HAP-1 (cell line): Measurements from ENCODE around the gene CPN2.

ENCODE experiments used
- DNase-seq, 2 experiments: peaks; one replicate each; pipeline ENCODE4 v3.0.0-alpha.2; 2016 to 2020; ENCODE audit warnings: low spot score in 2 of 2
- H3K27me3 ChIP-seq: fragments of 250-450 bp; sonication (Bioruptor Pico); 2 replicates; pipeline ENCODE4 v1.5.1; 2020; ENCODE audit warnings: low read depth, mild to moderate bottlenecking, moderate library complexity
- H3K36me3 ChIP-seq: fragments of 250-450 bp; sonication (Bioruptor Pico); replicated peaks from 2 replicates; pipeline ENCODE4 v1.5.1; 2020; ENCODE audit warnings: mild to moderate bottlenecking
- H3K4me1 ChIP-seq: fragments of 250-450 bp; sonication (Bioruptor Pico); 2 replicates; pipeline ENCODE4 v1.5.1; 2020; ENCODE audit warnings: mild to moderate bottlenecking
- H3K4me3 ChIP-seq: fragments of 250-450 bp; sonication (Bioruptor Pico); 2 replicates; pipeline ENCODE4 v1.5.1; 2020; ENCODE audit warnings: mild to moderate bottlenecking, moderate library complexity
- H3K9me3 ChIP-seq: fragments of 250-450 bp; sonication (Bioruptor Pico); 2 replicates; pipeline ENCODE4 v1.5.1; 2020; ENCODE audit warnings: mild to moderate bottlenecking, moderate library complexity
- in situ Hi-C: fragments of 300-500 bp; cut with MboI; formaldehyde crosslinking; loops from 3 replicates; pipeline ENCODE4 v1.14.3; 2020; ENCODE audit warnings: low sequenced_read_pairs, inconsistent platforms, mixed read lengths

Gene CPN2

DNA sequence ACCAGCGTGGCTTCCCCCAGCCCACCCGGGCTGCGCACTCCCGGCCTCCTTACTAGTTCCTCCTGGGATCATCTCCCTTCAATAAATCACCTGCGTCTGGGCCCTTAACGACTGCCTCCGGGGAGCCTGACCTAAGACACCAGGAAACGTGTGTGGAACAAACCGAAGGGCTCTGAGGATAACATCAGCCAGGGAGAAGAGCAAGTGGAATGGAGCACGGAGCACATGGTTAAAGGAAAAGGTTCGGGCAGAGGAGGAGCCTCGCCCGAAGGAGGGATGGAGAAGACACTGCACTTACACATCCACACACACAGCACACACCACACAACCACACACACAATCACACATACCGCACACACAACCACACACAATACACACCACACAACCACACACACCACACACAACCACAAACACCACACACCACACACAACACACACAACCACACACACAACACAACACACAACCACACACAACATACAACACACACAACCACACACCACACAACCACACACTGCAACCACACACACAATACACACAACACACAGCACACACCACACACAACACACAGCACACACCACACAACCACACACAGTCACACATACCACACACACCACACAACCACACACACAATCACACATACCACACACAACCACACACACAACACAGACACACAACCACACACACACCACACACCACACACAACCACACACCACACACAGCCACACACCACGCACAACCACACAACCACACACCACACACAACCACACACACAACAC, 24.7 kb downstream of the CPN2 start:
- H3K4me3 ChIP-seq: no peak overlapping the region
- H3K4me1 ChIP-seq: peaks cover 11% of the 10 kb centered on the region
- H3K27me3 ChIP-seq: no peaks in the 10 kb centered on the region
- DNase-seq: peak in 1 of 2 experiments; percentile 43
- in situ Hi-C loops: loop anchor here (25.0 kb wide), 1 partner anchor 936 kb away; the partner anchor contains the start of gene XXYLT1
- no peaks in the 10 kb centered on the region for H3K36me3 ChIP-seq
- no peaks in the 10 kb centered on the region for H3K9me3 ChIP-seq

DNA sequence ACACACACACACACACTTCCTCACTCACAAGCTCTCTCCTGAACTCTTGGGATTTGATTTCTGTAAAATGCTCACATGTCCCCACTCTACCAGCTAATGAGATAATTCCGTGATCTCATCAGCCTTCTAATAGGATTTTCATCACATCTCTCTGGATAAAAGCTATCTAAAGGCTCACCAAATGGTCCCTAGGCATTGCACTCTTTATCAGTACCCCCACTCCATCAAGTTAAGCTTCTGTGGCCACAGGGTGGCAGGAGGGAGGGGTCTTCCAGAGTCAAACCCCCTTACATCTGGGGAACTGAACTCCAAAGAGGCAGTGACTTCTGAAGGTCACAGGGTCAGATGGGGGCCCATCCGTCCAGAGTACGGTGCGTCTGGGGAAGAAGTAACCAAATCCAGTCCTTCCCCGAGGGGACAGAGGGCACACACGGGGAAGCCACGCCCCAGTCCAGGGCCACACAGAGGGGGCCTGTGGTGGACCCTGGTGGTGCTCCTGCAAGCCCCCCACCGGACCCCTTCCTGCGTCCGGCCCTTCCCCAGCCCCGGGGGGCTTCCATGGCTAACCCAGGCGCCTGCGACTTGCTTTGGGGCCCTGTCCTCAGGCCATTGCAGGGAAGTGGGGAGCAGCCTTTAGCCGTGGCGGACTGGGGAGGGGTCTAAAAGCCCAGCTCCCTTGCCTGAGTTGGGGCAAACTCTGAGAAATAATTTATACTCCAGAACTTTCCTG, 25.5 kb downstream of the CPN2 start:
- no peaks in the 10 kb centered on the region for H3K27me3 ChIP-seq
- DNase-seq: no peak
- in situ Hi-C loops: loop anchor here (25.0 kb wide), 1 partner anchor 937 kb away; the partner anchor contains the start of gene XXYLT1

DNA sequence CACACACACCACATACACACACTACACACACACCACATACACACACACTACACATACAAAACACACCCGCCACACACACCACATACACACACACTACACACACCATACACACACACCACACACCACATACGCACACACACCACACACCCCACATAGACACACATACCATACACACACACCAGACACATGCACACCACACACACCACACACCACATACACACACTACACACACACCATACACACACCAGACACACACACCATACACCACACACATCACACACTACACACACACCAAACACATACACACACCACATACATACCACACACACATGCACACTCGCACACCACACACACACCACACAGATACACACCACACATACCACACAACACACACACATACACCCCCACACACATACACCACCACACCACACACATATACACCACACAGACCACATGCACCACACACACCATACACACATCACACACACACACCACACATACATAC, 26.3 kb downstream of the CPN2 start:
- H3K36me3 ChIP-seq: no peaks in the 10 kb centered on the region
- no peaks in the 10 kb centered on the region for H3K9me3 ChIP-seq
- in situ Hi-C loops: loop anchor here (25.0 kb wide), 3 partner anchors 363 to 937 kb away; partner anchors contain the start of gene XXYLT1
- no peaks in the 10 kb centered on the region for H3K27me3 ChIP-seq
- no peak for DNase-seq
- H3K4me3 ChIP-seq: no peak overlapping the region
- peaks cover 11% of the 10 kb centered on the region for H3K4me1 ChIP-seq

More for the DNA sequence above, 25.5 kb downstream of the CPN2 start:
- Histone ChIP-seq H3K9me3 (no peaks in the 10 kb centered on the region), H3K36me3 (no peaks in the 10 kb centered on the region), H3K4me3 (no peak overlapping the region), H3K4me1 (peaks cover 11% of the 10 kb centered on the region)

DNA sequence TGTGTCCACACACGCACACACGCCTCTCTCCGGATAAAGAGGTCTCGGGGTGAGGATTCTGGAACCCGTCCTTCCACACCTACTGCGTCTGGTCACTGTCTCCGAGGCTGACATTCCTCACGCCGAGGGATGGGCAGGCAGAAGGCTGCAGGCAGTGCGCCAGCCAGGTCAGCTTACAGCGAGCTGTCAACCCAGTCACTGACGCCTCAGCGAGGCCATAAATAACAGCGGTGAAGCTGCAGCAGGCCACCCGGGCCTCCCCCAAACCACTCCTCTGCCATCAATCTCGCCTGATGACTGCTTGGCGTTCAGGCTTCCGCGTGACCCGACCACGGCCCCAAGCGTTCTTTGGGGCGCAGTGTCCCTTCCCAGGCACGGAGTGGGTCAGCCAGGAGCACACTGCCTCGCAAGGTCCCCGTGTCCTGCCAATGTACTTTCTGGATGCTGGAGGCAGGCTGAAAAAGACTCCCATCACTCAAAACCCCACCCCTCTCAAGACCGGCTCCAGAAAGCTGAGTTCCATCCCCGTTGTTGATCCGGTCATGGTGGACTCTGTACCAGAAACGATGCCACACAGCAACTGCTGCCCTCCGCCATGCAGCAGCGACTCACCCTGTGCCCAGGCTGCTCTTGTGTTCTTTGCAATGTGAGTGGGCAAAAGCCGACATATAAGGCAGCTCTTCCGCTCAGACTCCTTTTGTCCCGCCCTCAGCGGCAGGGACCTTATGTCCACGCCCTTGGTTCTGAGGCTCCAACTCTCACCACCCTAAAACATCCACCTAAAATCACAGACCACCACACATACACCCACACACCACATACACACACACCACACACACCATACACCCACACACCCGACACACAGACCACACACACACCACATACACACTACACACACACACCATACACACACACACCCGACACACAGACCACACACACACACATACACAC, 27.1 kb downstream of the CPN2 start:
- in situ Hi-C loops: loop anchor here (25.0 kb wide), 2 partner anchors 362 to 662 kb away; no protein-coding TSS in a partner anchor
- Histone ChIP-seq H3K27me3 (no peaks in the 10 kb centered on the region), H3K4me1 (peaks cover 11% of the 10 kb centered on the region), H3K4me3 (peak overlapping the region; percentile 19), H3K9me3 (peaks cover 3% of the 10 kb centered on the region; the same call in 1 of the 2 replicates), H3K36me3 (no peaks in the 10 kb centered on the region)
- peak; percentile 70 to 84 for DNase-seq

DNA sequence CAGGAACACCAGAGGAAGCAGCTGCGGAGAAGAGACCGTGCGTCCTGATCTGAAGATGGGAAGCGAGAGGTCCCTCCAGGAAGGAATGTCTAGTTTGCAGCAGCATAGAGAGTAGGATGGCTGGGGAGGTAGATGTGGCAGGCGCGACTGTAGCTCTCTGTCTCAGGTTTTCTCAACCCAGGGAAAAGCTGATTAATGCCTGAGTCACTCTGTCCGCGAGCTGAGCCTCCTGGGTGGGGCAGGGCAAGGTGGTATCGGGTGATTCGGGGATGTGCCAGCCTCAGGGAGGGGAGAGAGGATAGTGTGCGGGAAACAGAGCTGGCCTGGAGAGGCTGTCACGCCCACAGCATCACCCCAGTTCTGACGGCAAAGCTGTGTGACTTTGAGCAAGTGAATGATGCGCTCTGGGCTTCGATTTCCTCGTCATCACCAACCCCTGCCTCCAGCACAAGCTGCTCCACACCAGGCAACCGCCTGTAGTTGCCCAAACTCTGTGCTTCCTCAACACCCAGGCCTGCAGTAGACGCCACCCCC, 28.4 kb downstream of the CPN2 start:
- in situ Hi-C loops: loop anchor here (25.0 kb wide), 2 partner anchors 360 to 660 kb away; no protein-coding TSS in a partner anchor
- H3K9me3 ChIP-seq: peaks cover 9% of the 10 kb centered on the region
- H3K27me3 ChIP-seq: no peaks in the 10 kb centered on the region
- DNase-seq: no peak
- peaks cover 16% of the 10 kb centered on the region for H3K4me1 ChIP-seq
- H3K4me3 ChIP-seq: no peak overlapping the region
- no peaks in the 10 kb centered on the region for H3K36me3 ChIP-seq

DNA sequence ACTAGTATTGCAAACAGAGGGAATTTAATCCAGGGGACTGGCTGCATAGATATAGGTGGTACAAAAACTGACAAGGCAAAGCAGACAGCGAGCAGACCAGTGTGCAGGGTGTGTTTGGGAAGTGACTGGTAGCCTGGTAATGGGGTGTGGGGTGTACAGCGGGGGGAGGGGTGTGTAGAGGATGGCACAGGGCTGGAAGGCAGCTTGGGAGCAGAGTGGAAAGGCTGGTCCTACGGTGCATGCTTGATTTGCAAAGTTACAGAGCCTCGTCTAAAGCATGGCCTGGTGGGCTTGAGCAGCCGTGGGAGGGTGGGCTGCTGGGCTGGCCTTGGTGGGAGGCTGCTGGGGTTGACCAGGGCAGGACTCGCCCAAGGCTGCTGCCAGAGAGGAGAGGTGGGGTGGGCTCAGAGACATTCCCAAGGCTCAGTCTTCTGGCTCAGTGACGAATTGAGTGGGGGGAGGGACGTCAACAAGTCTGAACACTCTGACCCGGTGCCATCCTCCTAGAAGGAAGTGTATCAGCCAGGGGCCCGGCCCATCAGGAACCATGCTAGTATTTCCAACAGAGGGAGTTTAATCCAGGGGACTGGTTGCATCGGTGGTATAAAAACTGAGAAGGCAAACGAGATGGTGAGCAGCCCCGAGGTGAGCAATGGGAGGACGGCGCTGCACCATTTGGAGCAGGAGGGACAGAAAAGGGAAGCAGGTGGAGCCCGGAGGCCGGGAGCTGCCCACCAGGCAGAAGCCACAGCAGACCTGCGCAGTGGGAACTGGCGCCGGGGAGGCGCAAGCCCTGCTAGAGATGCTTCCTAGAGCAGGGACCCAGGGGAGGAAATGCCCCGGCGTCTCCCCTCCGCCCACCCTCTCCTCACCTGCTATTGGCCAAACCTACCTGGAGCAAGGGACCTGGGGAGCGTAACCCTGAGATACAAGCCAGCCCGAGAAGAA, 29.2 kb downstream of the CPN2 start:
- H3K9me3 ChIP-seq: peaks cover 9% of the 10 kb centered on the region
- H3K27me3 ChIP-seq: no peaks in the 10 kb centered on the region
- DNase-seq: no peak
- in situ Hi-C loops: loop anchor here (25.0 kb wide), 2 partner anchors 360 to 660 kb away; no protein-coding TSS in a partner anchor
- peaks cover 16% of the 10 kb centered on the region for H3K4me1 ChIP-seq
- no peak overlapping the region for H3K4me3 ChIP-seq
- H3K36me3 ChIP-seq: no peaks in the 10 kb centered on the region

DNA sequence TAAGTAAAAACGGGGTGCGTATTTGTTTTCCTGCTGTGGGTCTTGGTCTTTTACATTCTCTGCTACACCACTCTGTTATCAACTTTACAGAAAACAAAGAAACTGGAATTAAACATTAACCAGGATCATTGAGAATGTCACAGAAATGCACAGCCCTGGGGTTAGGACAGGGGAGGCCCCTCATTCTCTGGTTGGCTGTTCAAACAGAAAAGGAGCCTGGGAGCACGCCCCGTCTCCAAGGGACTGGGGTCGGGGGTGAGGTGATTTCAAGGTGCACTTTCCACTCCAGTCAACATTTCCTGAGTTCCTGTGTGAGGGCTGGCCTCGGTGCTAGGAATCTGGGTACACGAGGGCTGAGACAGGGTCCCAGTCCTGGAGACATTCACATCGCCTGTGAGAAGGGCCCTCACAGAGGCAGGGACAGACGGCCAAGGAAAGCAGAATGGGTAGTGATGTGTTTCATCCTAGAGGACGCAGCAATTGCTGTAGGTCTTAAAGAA, 30.3 kb downstream of the CPN2 start:
- in situ Hi-C loops: loop anchor here (25.0 kb wide), 2 partner anchors 358 to 658 kb away; no protein-coding TSS in a partner anchor
- H3K4me3 ChIP-seq: no peak overlapping the region
- peaks cover 18% of the 10 kb centered on the region for H3K4me1 ChIP-seq
- H3K27me3 ChIP-seq: no peaks in the 10 kb centered on the region
- peaks cover 9% of the 10 kb centered on the region for H3K9me3 ChIP-seq
- no peak for DNase-seq
- no peaks in the 10 kb centered on the region for H3K36me3 ChIP-seq

DNA sequence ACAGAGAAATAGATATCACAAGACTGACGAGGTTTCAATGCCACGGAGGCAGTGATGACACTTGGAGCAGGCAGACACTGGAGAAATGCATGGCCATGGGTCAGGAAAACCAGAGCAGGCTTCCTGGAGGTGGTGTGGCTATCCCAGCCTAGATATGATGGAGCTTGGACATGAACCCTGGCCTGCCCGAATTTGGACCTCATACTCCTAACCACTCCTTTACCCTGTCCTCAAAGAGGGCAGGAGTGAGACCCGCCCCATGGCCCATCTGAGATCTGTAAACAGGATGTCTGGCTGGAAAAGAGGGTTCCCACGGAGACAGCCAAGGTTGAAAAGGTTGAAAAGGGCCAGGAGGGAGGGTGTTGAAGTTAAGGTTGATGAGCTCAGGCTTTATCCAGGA, 31.0 kb downstream of the CPN2 start:
- H3K36me3 ChIP-seq: no peaks in the 10 kb centered on the region
- H3K4me1 ChIP-seq: peaks cover 23% of the 10 kb centered on the region
- DNase-seq: no peak
- H3K9me3 ChIP-seq: peaks cover 9% of the 10 kb centered on the region
- no peaks in the 10 kb centered on the region for H3K27me3 ChIP-seq
- in situ Hi-C loops: loop anchor here (25.0 kb wide), 2 partner anchors 358 to 658 kb away; no protein-coding TSS in a partner anchor
- H3K4me3 ChIP-seq: no peak overlapping the region

DNA sequence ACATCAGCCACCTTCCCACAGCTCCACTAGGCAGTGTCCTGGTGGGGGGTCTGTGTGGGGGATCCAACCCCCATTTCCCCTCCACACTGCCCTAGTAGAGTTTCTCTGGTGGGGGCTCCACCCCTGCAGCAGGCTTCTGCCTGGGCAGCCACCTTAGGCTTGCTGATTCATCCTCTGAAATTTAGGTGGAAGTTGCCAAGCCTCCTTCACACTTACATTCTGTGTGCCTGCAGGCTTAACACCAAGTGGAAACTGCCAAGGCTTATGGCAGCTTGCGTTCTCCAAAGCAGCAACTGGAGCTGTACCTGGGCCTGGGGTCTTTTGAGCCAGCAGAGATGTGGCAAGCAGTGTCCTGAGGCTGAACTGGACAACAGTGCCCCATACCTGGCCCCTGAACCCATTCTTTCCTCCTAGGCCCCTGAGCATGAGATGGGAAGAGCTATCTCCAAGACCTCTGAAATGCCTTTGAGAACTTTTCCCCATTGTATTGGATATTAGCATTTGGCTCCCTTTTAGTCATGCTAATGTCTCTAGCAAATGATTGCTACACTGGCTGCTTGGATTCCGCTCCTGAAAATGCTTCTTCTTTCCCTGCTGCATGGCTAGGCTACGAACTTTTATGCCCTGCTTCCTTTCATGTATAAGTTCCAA, 32.5 kb downstream of the CPN2 start:
- H3K9me3 ChIP-seq: peaks cover 9% of the 10 kb centered on the region
- H3K4me1 ChIP-seq: peaks cover 17% of the 10 kb centered on the region
- peak in 1 of 2 experiments; percentile 22 for DNase-seq
- no peaks in the 10 kb centered on the region for H3K27me3 ChIP-seq
- in situ Hi-C loops: loop anchor here (5.0 to 25.0 kb wide), 4 partner anchors 184 to 656 kb away; partner anchors contain the start of gene HES1
- H3K4me3 ChIP-seq: no peak overlapping the region
- H3K36me3 ChIP-seq: no peaks in the 10 kb centered on the region

DNA sequence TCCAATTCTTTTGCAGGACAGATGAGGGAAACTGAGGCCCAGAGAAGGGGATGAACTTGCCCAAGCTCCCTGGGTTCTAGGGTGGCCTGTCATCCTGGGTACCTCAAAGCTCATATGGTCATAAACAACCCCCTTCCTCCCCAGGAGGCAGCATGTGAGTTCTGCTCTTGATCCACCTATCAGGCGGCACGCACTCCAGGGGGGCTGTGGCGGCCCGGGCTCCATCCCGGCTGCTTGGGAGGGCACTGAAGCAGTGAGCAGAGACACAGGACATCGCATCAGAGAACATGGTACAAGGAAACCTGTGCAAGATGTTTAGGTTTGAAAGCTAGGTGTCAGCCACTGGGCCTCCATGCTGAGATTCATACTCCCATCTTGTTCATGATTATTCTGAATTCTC, 34.2 kb downstream of the CPN2 start:
- peaks cover 15% of the 10 kb centered on the region for H3K4me1 ChIP-seq
- H3K9me3 ChIP-seq: peaks cover 9% of the 10 kb centered on the region
- no peak overlapping the region for H3K4me3 ChIP-seq
- in situ Hi-C loops: loop anchor here (5.0 to 25.0 kb wide), 4 partner anchors 182 to 655 kb away; partner anchors contain the start of gene HES1
- no peaks in the 10 kb centered on the region for H3K27me3 ChIP-seq
- no peak for DNase-seq
- H3K36me3 ChIP-seq: no peaks in the 10 kb centered on the region

DNA sequence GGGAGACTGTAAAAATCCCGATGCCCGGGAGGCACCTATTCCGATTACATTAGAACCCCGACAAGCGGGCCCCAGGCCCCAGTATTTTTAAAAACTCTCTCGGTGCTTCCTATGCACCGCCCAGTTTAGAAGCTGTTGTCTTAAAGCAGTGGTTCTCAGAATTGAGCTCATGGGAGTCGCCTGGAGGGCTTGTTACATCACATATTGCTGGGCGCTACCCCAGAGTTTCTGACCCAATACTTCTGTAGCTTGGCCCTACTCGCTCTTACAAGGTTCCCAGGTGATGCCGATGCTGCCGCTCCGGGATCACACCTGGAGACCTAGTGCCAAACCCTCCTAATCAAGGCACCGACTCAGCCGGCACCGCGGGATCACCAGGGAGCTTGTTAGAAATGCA, 35.2 kb downstream of the CPN2 start:
- in situ Hi-C loops: loop anchor here (5.0 to 25.0 kb wide), 4 partner anchors 181 to 654 kb away; partner anchors contain the start of gene HES1
- H3K4me3 ChIP-seq: peak overlapping the region; percentile 25; the same call in 1 of the 2 replicates
- no peak for DNase-seq
- no peaks in the 10 kb centered on the region for H3K27me3 ChIP-seq
- H3K4me1 ChIP-seq: peaks cover 15% of the 10 kb centered on the region
- no peaks in the 10 kb centered on the region for H3K36me3 ChIP-seq
- H3K9me3 ChIP-seq: peaks cover 9% of the 10 kb centered on the region
